Measurements from ENCODE around the gene NPY1R.

NPY1R gene

GRCh38 chr4:163356104-163356503 is 23.7 kb upstream of the NPY1R start:
- H3K4me3 ChIP-seq (ENCODE audit: low read depth, low read length): no peak overlapping the region
- no peak for DNase-seq (ENCODE audit: low read depth)
- TF ChIP-seq MAX (IDR thresholded peaks at IDR 0.05; ENCODE audit: low read depth, low read length) (no peak), MYC (IDR thresholded peaks at IDR 0.05; ENCODE audit: low read depth, low read length) (no peak), CTCF (IDR thresholded peaks at IDR 0.05; ENCODE audit: low read depth, low read length) (no peak), POLR2A (IDR thresholded peaks at IDR 0.05; ENCODE audit: extremely low read depth, insufficient read length) (no peak)

- DNase-seq (ENCODE audit: low read depth): no peak
- TF ChIP-seq POLR2A (IDR thresholded peaks at IDR 0.05; ENCODE audit: extremely low read depth, insufficient read length): no peak
- TF ChIP-seq MYC (IDR thresholded peaks at IDR 0.05; ENCODE audit: low read depth, low read length): no peak
- no peak for TF ChIP-seq CTCF (IDR thresholded peaks at IDR 0.05; ENCODE audit: low read depth, low read length)
- TF ChIP-seq MAX (IDR thresholded peaks at IDR 0.05; ENCODE audit: low read depth, low read length): no peak
- no peak overlapping the region for H3K4me3 ChIP-seq (ENCODE audit: low read depth, low read length)
These were observed 20.7 kb upstream of the NPY1R start for GRCh38 chr4:163353054-163353453.

- no peak for DNase-seq (ENCODE audit: low read depth)
- H3K4me3 ChIP-seq (ENCODE audit: low read depth, low read length): no peak overlapping the region
- no peak for TF ChIP-seq MAX (IDR thresholded peaks at IDR 0.05; ENCODE audit: low read depth, low read length)
- TF ChIP-seq CTCF (IDR thresholded peaks at IDR 0.05; ENCODE audit: low read depth, low read length): no peak
- TF ChIP-seq POLR2A (IDR thresholded peaks at IDR 0.05; ENCODE audit: extremely low read depth, insufficient read length): no peak
- no peak for TF ChIP-seq MYC (IDR thresholded peaks at IDR 0.05; ENCODE audit: low read depth, low read length)
These were observed 18.3 kb upstream of the NPY1R start for GRCh38 chr4:163350672-163351071.

- no peak overlapping the region for H3K4me3 ChIP-seq (ENCODE audit: low read depth, low read length)
- DNase-seq (ENCODE audit: low read depth): no peak
- TF ChIP-seq MYC (IDR thresholded peaks at IDR 0.05; ENCODE audit: low read depth, low read length): no peak
- TF ChIP-seq CTCF (IDR thresholded peaks at IDR 0.05; ENCODE audit: low read depth, low read length): no peak
- TF ChIP-seq MAX (IDR thresholded peaks at IDR 0.05; ENCODE audit: low read depth, low read length): no peak
- no peak for TF ChIP-seq POLR2A (IDR thresholded peaks at IDR 0.05; ENCODE audit: extremely low read depth, insufficient read length)
These were observed 12.0 kb upstream of the NPY1R start for GRCh38 chr4:163344147-163345125.

GRCh38 chr4:163343604-163344146 is 11.3 kb upstream of the NPY1R start, which contains the start of gene NPY5R:
Gene NPY5R, plus strand, starts transcription at chr4:163343892. Its CDS starts 6,382 bp downstream, at chr4:163350274.
- no peak within 1 kb of the TSS for H3K4me3 ChIP-seq (ENCODE audit: low read depth, low read length)
- DNase-seq (ENCODE audit: low read depth): no peak

More at GRCh38 chr4:163343604-163344146, 11.3 kb upstream of the NPY1R start, which contains the start of gene NPY5R:
- TF ChIP-seq CTCF (IDR thresholded peaks at IDR 0.05; ENCODE audit: low read depth, low read length) (no peak), POLR2A (IDR thresholded peaks at IDR 0.05; ENCODE audit: extremely low read depth, insufficient read length) (no peak), MAX (IDR thresholded peaks at IDR 0.05; ENCODE audit: low read depth, low read length) (no peak), MYC (IDR thresholded peaks at IDR 0.05; ENCODE audit: low read depth, low read length) (no peak)

Data from NB4 (cell line).